22Rv1 (cell line): ENCODE results near the gene HEXD.

ENCODE experiments used
- ZFX ChIP-seq: fragments of 450-650 bp; IDR thresholded peaks from 2 replicates; pipeline ENCODE4 v1.6.1; 2017; ENCODE audit warnings: antibody characterized with exemption, borderline replicate concordance
- TF ChIP-seq, protein P1 (sequence below): fragments of 450-650 bp; IDR thresholded peaks from 2 replicates; pipeline ENCODE4 v1.5.1; 2017; ENCODE audit warnings: mild to moderate bottlenecking

DNA sequence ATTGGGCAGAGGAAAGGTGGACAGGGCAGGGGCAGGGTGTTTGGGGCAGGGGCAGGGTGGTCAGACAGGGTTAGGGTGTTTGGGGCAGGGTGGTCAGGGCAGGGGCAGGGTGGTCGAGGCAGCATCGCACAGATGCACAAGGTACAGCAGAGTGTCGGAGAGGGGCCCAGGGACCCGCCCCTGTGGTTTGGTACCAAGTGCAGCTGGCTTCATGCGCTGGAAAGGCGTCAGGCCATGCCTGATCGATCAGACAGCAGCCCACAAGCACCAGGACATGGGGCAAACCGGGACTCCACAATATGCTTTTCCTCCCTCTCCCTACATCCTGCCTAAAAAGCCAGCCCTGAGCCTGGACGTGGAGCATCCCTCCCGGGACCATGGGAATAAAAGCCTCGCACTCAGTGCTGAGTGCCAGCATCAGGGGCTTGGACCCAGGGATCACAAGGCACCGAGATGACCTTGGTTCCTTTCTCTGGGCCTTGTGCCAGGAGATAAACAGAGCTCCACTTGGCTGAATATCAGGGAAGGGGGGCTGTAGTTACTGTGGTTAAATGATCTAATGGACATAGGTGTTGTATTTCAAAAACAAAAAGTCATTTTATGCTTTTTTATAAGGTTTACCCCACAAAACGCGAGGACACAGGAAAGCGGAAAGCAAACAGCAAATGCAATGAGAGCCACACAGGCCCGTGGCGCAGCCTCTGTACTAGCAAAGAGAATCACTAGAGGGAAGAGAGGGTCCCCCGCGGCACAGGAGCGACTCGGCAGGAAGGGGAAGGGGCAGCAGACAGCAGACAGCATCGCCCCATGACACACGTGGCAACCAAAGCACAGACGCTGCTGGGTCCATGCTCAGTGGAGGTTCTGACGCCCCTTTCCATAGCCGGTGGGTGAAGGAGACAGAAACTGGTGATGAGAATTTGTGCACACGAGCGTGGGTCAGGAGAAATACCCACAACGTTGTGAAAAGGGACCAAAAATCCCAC, 5.3 kb upstream of the HEXD start:
- TF ChIP-seq, protein P1, sequence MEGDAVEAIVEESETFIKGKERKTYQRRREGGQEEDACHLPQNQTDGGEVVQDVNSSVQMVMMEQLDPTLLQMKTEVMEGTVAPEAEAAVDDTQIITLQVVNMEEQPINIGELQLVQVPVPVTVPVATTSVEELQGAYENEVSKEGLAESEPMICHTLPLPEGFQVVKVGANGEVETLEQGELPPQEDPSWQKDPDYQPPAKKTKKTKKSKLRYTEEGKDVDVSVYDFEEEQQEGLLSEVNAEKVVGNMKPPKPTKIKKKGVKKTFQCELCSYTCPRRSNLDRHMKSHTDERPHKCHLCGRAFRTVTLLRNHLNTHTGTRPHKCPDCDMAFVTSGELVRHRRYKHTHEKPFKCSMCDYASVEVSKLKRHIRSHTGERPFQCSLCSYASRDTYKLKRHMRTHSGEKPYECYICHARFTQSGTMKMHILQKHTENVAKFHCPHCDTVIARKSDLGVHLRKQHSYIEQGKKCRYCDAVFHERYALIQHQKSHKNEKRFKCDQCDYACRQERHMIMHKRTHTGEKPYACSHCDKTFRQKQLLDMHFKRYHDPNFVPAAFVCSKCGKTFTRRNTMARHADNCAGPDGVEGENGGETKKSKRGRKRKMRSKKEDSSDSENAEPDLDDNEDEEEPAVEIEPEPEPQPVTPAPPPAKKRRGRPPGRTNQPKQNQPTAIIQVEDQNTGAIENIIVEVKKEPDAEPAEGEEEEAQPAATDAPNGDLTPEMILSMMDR: no peak
- no peak for TF ChIP-seq ZFX
